Spinal cord (tissue), 10 donors: ENCODE data around the gene FAM83G. TPM values are rescaled to one million over a fixed set of nuclear protein-coding genes. Genes with fewer than 3 reads are reported as not detected.
"Not testable (repeated sequence)": the region's sequence is repeated elsewhere in the genome, so short reads cannot be mapped to it uniquely, and the experiment has no call there.

Experiments used
- DNase-seq, 6 donors: peaks; one replicate each; pipeline versions ENCODE4 v3.0.0 to v3.0.0-alpha.2; 2013 to 2015; ENCODE audit warnings: low spot score in 6 of 6, low read depth in 4 of 6
- H3K27ac ChIP-seq: one replicate; pipeline ENCODE4 v1.5.1; 2013; ENCODE audit warnings: low read depth, low read length, control low read depth
- H3K27me3 ChIP-seq: one replicate; pipeline ENCODE4 v1.6.1; 2013; ENCODE audit warnings: low read length; ENCODE audit not compliant: control insufficient read depth, insufficient read depth
- H3K36me3 ChIP-seq: one replicate; pipeline ENCODE4 v1.6.1; 2013; ENCODE audit warnings: low read length; ENCODE audit not compliant: control insufficient read depth, insufficient read depth
- H3K4me1 ChIP-seq: one replicate; pipeline ENCODE4 v1.6.1; 2013; ENCODE audit warnings: low read length; ENCODE audit not compliant: control insufficient read depth, insufficient read depth
- H3K4me3 ChIP-seq: one replicate; pipeline ENCODE4 v1.5.1; 2013; ENCODE audit warnings: low read depth, low read length, control low read depth
- H3K9me3 ChIP-seq: one replicate; pipeline ENCODE4 v1.6.1; 2013; ENCODE audit warnings: low read length; ENCODE audit not compliant: control insufficient read depth, insufficient read depth
- WGBS: methylation state at CpG from one replicate; pipeline ENCODE4 v1.1.5; 2013; ENCODE audit warnings: missing lambda C conversion rate; ENCODE audit not compliant: insufficient coverage; 5-methylcytosine and 5-hydroxymethylcytosine counted together
- polyA plus RNA-seq, 2 donors: library from polyadenylated mRNA; unstranded; fragments of 120-200 nt; gene quantifications; one replicate each; pipeline ENCODE4 v1.2.1, GENCODE V29; 2013; ENCODE audit not compliant: insufficient read length in 2 of 2
- total RNA-seq, 2 donors: library from RNA; depleted of rRNA in 1 of 2; stranded (reverse); fragments of 120-200 nt in 1 of 2; fragments of >200 nt in 1 of 2; gene quantifications; one replicate each; pipeline versions ENCODE4 v1.2.3 to v1.2.4, GENCODE V29; 2013 to 2014
- donor health status: healthy.

The FAM83G gene
- total and polyA plus RNA-seq, 4 donors = 1.2 to 2.1 (median 1.6) TPM

DNA sequence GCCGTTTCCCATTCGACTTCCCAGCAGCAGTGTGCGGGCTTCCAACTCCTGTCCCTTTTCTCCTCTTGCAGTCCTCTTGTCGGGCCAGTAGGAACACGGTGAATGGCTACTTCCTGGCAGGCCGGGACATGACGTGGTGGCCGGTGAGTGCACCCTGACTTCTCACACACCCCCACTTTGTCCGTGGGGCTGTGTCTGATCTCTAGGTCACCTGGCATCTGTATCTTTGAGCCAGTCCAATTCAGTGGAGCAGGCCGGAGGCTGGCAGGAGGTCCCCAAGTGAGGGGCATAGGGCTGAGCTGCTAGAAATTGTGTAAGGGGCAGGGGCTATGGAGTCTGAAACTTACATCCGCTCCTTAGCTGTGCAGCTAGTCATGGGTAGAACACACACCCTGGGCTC is 46.0 kb downstream of the FAM83G start:
- H3K9me3 ChIP-seq = no peaks in the 10 kb centered on the region
- no peaks in the 10 kb centered on the region for H3K27me3 ChIP-seq
- H3K36me3 ChIP-seq = no peaks in the 10 kb centered on the region
- no peaks in the 10 kb centered on the region for H3K4me1 ChIP-seq
- WGBS = 93% methylated on average over 7 of the region's 11 CpGs
- DNase-seq = no peak
- H3K4me3 ChIP-seq = no peak overlapping the region
- no peak overlapping the region for H3K27ac ChIP-seq

DNA sequence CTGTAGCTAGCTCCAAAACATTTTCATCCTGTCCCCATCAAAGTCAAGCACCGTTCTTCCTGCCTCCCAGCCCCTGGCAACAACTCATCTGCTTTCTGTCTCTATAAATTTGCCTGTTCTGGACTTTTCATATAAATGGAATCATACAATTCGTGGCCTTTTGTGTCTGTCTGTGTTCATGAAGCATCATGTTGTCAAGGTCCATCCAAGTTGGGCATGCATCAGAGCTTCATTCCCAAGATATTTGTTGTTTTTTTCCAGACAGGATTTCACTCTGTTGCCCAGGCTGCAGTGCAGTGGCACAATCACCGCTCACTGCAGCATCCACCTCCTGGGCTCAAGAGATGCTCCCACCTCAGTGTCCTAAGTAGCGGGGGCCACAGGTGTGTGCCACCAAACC is 46.7 kb downstream of the FAM83G start:
- no peak for DNase-seq
- WGBS = 90% methylated on average over 4 of the region's 4 CpGs
- Histone ChIP-seq H3K27me3 (no peaks in the 10 kb centered on the region), H3K4me1 (no peaks in the 10 kb centered on the region), H3K9me3 (no peaks in the 10 kb centered on the region), H3K27ac (no peak overlapping the region), H3K36me3 (no peaks in the 10 kb centered on the region), H3K4me3 (no peak overlapping the region)

DNA sequence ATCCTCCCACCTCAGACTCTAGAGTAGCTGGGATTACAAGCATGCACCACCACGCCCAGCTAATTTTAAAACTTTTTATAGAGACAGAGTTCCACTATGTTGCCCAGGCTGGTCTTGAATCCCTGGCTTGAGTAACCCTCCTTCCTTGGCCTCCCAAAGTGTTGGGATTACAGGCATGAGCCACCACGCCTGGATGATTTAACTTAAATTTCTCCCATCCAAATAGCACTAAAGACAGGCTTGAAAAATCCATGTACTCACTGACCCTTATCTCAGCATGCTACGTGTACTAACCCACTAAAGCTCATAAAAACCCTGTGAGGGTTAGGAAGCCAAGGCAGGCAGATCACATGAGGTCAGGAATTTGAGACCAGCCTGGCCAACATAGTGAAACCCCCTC is 48.0 kb downstream of the FAM83G start:
- H3K4me3 ChIP-seq = no peak overlapping the region
- DNase-seq = no peak
- H3K27ac ChIP-seq = no peak overlapping the region
- H3K27me3 ChIP-seq = no peaks in the 10 kb centered on the region
- H3K36me3 ChIP-seq = no peaks in the 10 kb centered on the region
- H3K9me3 ChIP-seq = no peaks in the 10 kb centered on the region
- H3K4me1 ChIP-seq = no peaks in the 10 kb centered on the region
- WGBS = 76% methylated on average over 2 of the region's 3 CpGs

DNA sequence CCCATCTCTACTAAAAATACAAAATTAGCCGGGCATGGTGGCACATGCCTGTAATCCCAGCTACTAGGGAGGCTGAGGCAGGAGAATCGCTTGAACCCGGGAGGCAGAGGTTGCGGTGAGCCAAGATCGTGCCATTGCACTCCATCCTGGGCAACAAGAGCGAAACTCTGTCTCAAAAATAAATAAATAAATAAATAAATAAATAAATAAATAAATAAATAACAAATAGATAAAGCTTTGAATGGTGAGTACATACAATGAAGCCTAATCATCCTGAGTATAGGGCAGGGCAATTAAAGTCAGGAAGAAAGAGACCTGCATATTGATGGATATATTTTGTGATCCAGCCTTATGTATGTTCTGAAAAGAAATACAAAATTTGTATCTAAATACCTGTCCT is 48.5 kb downstream of the FAM83G start:
- WGBS = no CpG with 5 or more reads among the region's 6 CpGs
- not testable (repeated sequence) for H3K36me3 ChIP-seq, H3K4me3 ChIP-seq, H3K27me3 ChIP-seq, H3K27ac ChIP-seq, H3K9me3 ChIP-seq, H3K4me1 ChIP-seq, DNase-seq

DNA sequence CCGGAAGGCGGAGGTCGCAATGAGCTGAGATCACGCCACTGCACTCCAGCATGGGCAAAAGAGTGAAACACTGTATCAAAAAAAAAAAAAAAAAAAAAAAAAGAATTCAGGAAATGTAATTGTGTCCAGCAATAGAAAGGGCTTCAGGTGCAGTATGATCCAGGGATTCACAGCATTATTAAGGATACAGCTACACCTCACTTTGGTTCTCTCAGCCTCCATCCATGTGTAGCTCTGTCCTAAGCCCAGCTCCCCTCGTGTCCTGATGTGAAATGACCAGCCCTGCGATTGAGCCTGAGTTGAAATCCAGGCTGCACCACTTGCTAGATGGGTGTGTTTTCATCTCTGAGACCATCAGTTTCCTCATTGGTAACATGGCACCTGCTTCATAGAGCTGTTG is 49.6 kb downstream of the FAM83G start:
- 96% methylated on average over 5 of the region's 6 CpGs for WGBS
- no peak overlapping the region for H3K4me3 ChIP-seq
- H3K27me3 ChIP-seq = no peaks in the 10 kb centered on the region
- H3K4me1 ChIP-seq = no peaks in the 10 kb centered on the region
- H3K36me3 ChIP-seq = no peaks in the 10 kb centered on the region
- H3K27ac ChIP-seq = no peak overlapping the region
- no peak for DNase-seq
- no peaks in the 10 kb centered on the region for H3K9me3 ChIP-seq

DNA sequence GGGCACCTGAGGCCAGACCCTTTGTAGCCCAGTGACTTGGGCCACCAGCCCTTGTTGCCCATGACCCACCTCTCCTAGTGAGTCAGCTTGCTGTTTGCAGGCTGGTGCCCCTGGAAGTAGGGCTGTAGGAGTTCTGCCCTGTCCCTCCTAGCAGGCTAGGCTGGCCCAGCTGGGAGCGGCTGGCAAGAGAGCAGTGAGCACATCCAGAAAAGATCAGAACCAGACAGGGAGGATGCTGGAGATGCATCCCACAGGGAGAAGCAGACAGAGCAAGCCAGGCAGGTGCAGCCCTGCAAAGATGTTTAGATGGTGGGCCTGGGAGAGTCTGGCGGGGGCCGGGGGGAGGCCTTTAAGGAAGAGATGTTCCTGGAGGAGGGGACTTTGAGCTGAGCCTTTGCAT is 50.2 kb downstream of the FAM83G start:
- H3K9me3 ChIP-seq = no peaks in the 10 kb centered on the region
- no peak for DNase-seq
- no peaks in the 10 kb centered on the region for H3K4me1 ChIP-seq
- H3K4me3 ChIP-seq = no peak overlapping the region
- H3K27me3 ChIP-seq = no peaks in the 10 kb centered on the region
- H3K36me3 ChIP-seq = no peaks in the 10 kb centered on the region
- 85% methylated on average over 3 of the region's 3 CpGs for WGBS
- H3K27ac ChIP-seq = no peak overlapping the region

DNA sequence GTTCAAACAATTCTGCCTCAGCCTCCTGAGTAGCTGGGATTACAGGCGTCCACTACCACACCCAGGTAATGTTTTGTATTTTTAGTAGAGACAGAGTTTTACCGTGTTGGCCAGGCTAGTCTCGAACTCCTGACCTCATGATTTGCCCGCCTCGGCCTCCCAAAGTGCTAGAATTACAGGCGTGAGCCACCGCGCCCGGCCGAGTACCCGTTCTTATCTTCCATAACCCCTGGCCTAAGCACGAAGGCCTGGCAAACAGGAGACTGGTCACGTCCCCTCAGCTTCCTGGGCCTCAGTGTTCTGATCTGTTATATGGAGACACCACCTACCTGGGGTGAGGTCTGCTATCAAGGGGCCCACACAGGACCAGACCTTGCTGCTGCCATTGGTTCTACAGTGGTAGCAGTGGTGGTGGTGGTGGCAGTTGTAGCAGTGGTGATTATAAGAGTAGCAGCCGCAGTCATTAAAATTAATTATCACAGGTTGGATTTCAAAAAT is 51.3 kb downstream of the FAM83G start:
- 97% methylated on average over 11 of the region's 14 CpGs for WGBS
- H3K9me3 ChIP-seq = no peaks in the 10 kb centered on the region
- H3K27me3 ChIP-seq = no peaks in the 10 kb centered on the region
- H3K27ac ChIP-seq = no peak overlapping the region
- no peak for DNase-seq
- H3K4me3 ChIP-seq = no peak overlapping the region
- H3K4me1 ChIP-seq = no peaks in the 10 kb centered on the region
- no peaks in the 10 kb centered on the region for H3K36me3 ChIP-seq

DNA sequence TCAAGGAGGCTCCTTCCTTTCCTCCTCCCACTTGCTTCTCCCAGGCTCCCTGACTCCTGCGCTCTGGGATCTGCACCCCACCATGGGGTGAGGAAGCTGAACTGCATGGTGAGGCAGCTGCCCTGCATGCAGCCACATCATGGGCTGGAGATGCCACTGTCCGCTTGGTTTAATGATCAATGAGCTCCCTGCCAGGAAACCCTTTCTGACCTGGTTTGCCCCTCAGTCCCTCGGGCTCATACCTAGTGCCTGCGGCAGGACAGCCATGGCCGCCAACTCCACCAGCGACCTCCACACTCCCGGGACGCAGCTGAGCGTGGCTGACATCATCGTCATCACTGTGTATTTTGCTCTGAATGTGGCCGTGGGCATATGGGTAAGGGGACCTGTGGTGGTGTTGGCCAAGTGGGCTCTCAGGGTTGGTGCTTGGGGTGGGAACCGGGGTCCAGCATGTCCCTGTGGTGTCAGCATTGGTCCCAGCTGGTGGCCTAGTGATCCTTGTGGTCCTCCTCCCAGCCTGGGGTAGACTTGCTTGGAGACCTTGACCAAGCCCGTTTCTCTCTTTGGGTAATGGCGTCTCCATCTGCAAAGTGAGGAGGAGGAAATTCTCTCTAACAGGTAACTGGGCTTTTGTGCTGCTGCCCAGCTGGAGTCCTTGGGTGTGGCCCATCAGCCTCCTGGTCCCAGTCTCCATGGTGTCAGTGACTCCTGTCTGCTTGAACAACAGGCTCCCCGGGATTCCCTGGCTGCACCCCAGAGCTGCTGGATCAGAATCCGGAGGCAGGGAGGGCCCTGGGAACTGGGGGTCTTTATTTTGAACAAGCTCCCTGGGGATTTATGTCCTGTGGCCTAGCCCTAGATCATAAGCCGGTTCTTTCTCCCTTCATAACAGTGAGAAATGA is 52.4 kb downstream of the FAM83G start, which contains the start of gene SLC5A10:
TSS of gene SLC5A10 (plus strand) at position 225 of the 902 bp plus-strand sequence. CDS start at position 266, 41 bp downstream.
- no peaks in the 10 kb centered on the region for H3K4me1 ChIP-seq
- H3K36me3 ChIP-seq = no peaks in the 10 kb centered on the region
- no peaks in the 10 kb centered on the region for H3K9me3 ChIP-seq
- no peaks in the 10 kb centered on the region for H3K27me3 ChIP-seq
- H3K27ac ChIP-seq = no peak within 1 kb of the TSS
- 82% methylated on average over 16 of the region's 17 CpGs for WGBS
- DNase-seq = no peak
- H3K4me3 ChIP-seq = no peak within 1 kb of the TSS

DNA sequence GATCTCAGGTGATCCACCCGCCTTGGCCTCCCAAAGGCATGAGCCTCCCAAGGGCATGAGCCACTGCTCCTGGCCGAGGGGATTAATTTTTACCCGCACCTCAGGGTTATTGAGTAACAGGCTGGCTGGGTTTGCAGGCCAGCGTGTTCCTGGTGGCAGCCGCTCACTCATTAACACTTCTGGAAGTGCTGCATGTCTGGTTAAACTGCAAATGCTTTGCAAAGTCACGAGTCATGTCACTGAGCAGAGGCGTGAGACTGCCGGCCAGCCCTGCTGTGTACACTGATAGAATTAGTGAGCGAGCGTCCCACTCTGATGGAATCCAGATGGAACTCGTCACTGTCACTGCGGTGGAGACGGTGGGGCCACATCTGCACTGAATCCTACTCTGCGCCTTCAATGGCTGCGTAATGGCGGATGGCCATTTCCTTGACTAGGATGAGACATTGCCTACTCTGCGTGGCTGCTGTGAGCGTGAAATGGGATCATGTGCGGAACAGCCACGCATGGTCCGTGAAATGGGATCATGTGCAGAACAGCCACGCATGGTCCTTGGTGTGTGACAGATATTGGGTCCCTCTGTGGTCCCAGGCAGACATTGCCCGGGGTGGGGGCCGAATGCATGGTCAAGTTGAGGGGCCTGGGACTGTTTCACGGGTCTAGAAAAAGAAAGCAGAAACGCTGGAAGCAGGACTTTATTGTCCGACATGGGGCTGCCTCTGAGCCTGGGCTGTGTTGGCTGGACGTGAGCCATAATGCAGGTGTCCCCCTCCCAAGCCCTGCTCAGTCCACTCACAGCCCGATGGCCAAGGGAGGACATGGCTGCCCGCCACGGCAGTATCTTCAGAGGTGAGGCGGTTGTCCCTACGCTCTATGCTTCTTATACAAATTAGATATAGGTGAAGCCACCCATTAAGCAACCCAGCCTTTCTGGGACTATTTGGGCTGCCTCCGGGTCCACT is 53.3 kb downstream of the FAM83G start:
- H3K27me3 ChIP-seq = no peaks in the 10 kb centered on the region
- H3K27ac ChIP-seq = no peak overlapping the region
- 83% methylated on average over 34 of the region's 34 CpGs for WGBS
- H3K4me1 ChIP-seq = no peaks in the 10 kb centered on the region
- no peaks in the 10 kb centered on the region for H3K36me3 ChIP-seq
- H3K9me3 ChIP-seq = no peaks in the 10 kb centered on the region
- no peak overlapping the region for H3K4me3 ChIP-seq
- no peak for DNase-seq
